ENCODE measurements around the gene RPLP1. TPM values are rescaled to one million over a fixed set of nuclear protein-coding genes. Genes with fewer than 3 reads are reported as not detected.

Gene RPLP1
- total and polyA plus RNA-seq, 4 experiments from 2014 or later = 1,134 to 2,900 (median 2,741) TPM

DNA sequence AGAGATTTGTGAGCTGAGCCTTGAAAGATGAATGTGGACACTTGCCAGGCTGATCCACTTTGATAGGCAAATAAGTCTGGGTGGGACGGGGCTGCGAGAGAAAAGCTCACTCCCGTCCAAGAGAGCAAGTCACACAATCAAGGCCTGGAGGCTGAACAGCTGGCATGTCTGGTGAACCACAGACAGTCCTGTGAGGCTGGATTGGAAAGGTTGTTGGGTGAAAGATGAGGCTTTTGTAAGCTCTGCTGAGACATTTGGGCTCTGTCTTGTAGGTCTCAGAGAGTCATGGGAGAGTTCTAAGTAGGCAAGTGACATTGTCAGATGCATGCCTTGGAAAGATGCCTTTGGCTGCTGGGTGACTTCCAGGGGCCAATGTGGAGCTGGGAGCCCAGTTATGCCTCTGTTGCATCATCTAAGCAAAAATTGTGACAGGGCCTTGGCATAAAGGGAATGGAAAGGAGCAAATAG lies 38.5 kb downstream of the RPLP1 start:
- H3K36me3 Mint-ChIP-seq = no peaks in the 10 kb centered on the region
- H3K27me3 Mint-ChIP-seq = no peaks in the 10 kb centered on the region
- H3K9me3 Mint-ChIP-seq = peaks cover 0 to 6% (median 1%) of the 10 kb centered on the region in 8 donors
- no peak overlapping the region for H3K27ac ChIP-seq (ENCODE audit: low read depth, low read length)
- intact Hi-C loops (cut with micrococcal nuclease) = no loop called here
- no peak overlapping the region for H3K4me3 ChIP-seq (ENCODE audit: low read length in 2 of 2)
- POLR2A ChIA-PET (ENCODE audit: partially characterized antibody) = no interaction called here
- no peak overlapping the region for H3K4me3 Mint-ChIP-seq
- peak overlapping the region in 1 of 7 donors; percentile 51 for H3K27ac Mint-ChIP-seq
- no peaks in the 10 kb centered on the region for H3K27me3 ChIP-seq (ENCODE audit: insufficient read depth, low read length)
- CTCF ChIA-PET (ENCODE audit: partially characterized antibody) = interaction anchor here (0.7 kb wide), 1 partner anchor 31 kb away, joined by 3 read pairs; no protein-coding TSS in a partner anchor
- no peak for DNase-seq
- no peaks in the 10 kb centered on the region for H3K9me3 ChIP-seq (ENCODE audit: control insufficient read depth in 1 of 2, low read length in 2 of 2)
- H3K36me3 ChIP-seq (ENCODE audit: insufficient read depth, low read length) = no peaks in the 10 kb centered on the region
- no peaks in the 10 kb centered on the region for H3K4me1 Mint-ChIP-seq
- H3K4me1 ChIP-seq (ENCODE audit: insufficient read depth, low read length) = no peaks in the 10 kb centered on the region

DNA sequence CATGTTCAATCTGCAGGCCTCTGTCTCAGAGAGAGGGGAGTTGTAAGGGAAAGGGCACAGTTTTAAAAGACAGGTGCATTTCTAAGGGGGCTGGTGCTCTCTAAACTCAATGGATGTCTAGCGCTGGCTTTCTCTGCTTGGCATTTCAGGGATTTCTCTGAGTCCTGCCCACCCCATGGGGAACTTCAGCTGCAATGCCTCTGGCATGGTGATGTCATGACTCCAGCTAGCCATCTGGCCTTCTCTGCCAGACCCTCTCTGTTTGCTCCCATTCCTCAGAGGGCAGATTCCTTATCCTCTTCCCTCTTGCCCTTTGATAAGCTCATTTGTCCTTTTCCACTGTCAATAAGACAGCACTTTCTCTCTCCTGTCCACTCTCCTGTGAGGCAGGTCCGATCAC lies 40.8 kb downstream of the RPLP1 start:
- Histone ChIP-seq H3K9me3 (ENCODE audit: control insufficient read depth in 1 of 2, low read length in 2 of 2) (no peaks in the 10 kb centered on the region), H3K36me3 (ENCODE audit: insufficient read depth, low read length) (no peaks in the 10 kb centered on the region), H3K4me3 (ENCODE audit: low read length in 2 of 2) (no peak overlapping the region), H3K4me1 (ENCODE audit: insufficient read depth, low read length) (no peaks in the 10 kb centered on the region), H3K27ac (ENCODE audit: low read depth, low read length) (no peak overlapping the region), H3K27me3 (ENCODE audit: insufficient read depth, low read length) (no peaks in the 10 kb centered on the region)
- ChIA-PET CTCF (ENCODE audit: partially characterized antibody) (interaction anchor here (0.7 to 2.0 kb wide), 3 partner anchors 15 to 1208 kb away, joined by 3 to 10 read pairs (median 3); no protein-coding TSS in a partner anchor), POLR2A (ENCODE audit: partially characterized antibody) (no interaction called here)
- H3K27ac Mint-ChIP-seq = no peak overlapping the region
- H3K9me3 Mint-ChIP-seq = peaks cover 0 to 4% (median under 1%) of the 10 kb centered on the region in 8 donors
- intact Hi-C loops (cut with micrococcal nuclease) = no loop called here
- H3K27me3 Mint-ChIP-seq = no peaks in the 10 kb centered on the region
- no peak overlapping the region for H3K4me3 Mint-ChIP-seq
- DNase-seq = no peak
- no peaks in the 10 kb centered on the region for H3K36me3 Mint-ChIP-seq
- no peaks in the 10 kb centered on the region for H3K4me1 Mint-ChIP-seq

GRCh38 chr15:69496001-69496400 lies 43.4 kb downstream of the RPLP1 start:
- Mint-ChIP-seq H3K36me3 (no peaks in the 10 kb centered on the region), H3K4me3 (no peak overlapping the region), H3K27me3 (no peaks in the 10 kb centered on the region), H3K9me3 (peaks cover 0 to 4% (median under 1%) of the 10 kb centered on the region in 8 donors), H3K4me1 (no peaks in the 10 kb centered on the region), H3K27ac (no peak overlapping the region)
- H3K9me3 ChIP-seq (ENCODE audit: control insufficient read depth in 1 of 2, low read length in 2 of 2) = no peaks in the 10 kb centered on the region
- ChIA-PET CTCF (ENCODE audit: partially characterized antibody) (no interaction called here), POLR2A (ENCODE audit: partially characterized antibody) (no interaction called here)
- DNase-seq = no peak
- intact Hi-C loops (cut with micrococcal nuclease) = no loop called here
- no peak overlapping the region for H3K27ac ChIP-seq (ENCODE audit: low read depth, low read length)
- H3K36me3 ChIP-seq (ENCODE audit: insufficient read depth, low read length) = no peaks in the 10 kb centered on the region
- H3K4me1 ChIP-seq (ENCODE audit: insufficient read depth, low read length) = no peaks in the 10 kb centered on the region
- H3K4me3 ChIP-seq (ENCODE audit: low read length in 2 of 2) = no peak overlapping the region
- no peaks in the 10 kb centered on the region for H3K27me3 ChIP-seq (ENCODE audit: insufficient read depth, low read length)

DNA sequence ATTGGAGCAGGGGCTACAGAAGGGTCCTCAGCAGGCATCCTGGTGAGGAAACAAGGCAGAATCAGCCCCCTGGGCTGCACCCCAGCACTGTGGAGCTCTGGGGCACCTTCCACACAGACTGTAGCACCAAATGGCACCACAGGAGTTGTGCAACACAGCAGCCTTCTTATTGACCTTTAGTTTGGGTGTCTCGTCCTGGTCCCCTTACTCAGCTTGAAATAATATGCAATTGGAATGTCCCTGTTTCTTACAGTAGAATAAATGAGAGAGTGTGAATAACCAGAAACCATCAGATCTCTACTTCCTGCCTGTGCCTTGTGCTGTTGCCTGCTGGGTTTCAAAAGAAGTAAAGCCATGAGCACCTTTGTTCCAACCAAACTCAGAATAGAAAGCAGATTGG lies 44.5 kb downstream of the RPLP1 start:
- Histone ChIP-seq H3K4me1 (ENCODE audit: insufficient read depth, low read length) (no peaks in the 10 kb centered on the region), H3K27me3 (ENCODE audit: insufficient read depth, low read length) (no peaks in the 10 kb centered on the region), H3K4me3 (ENCODE audit: low read length in 2 of 2) (no peak overlapping the region), H3K36me3 (ENCODE audit: insufficient read depth, low read length) (no peaks in the 10 kb centered on the region), H3K27ac (ENCODE audit: low read depth, low read length) (no peak overlapping the region), H3K9me3 (ENCODE audit: control insufficient read depth in 1 of 2, low read length in 2 of 2) (no peaks in the 10 kb centered on the region)
- Mint-ChIP-seq H3K9me3 (no peaks in the 10 kb centered on the region), H3K27me3 (no peaks in the 10 kb centered on the region), H3K4me1 (no peaks in the 10 kb centered on the region), H3K4me3 (no peak overlapping the region), H3K36me3 (no peaks in the 10 kb centered on the region), H3K27ac (no peak overlapping the region)
- ChIA-PET CTCF (ENCODE audit: partially characterized antibody) (no interaction called here), POLR2A (ENCODE audit: partially characterized antibody) (no interaction called here)
- intact Hi-C loops (cut with micrococcal nuclease) = no loop called here
- DNase-seq = no peak

DNA sequence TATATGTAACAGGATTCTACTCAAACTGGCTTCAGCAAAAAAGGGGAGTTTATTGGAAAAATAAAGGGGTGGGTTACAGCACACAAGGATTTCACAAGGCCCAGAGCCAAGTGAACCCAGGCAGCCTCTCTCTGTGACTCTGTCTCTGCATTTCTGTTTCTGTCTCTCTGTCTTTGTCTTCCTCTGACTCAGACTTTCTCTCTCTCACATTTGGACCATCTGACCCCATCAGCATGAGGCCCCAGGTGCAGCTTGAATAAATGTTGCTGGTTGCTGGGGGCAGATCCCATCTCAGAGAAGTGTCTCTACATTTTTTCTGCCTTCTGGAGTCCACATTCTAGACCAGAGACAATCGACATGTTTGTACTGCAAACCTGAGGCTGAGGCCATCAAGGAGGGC lies 45.0 kb downstream of the RPLP1 start:
- no peak overlapping the region for H3K4me3 ChIP-seq (ENCODE audit: low read length in 2 of 2)
- Mint-ChIP-seq H3K4me3 (peak overlapping the region in 1 of 8 donors; percentile 60), H3K27me3 (no peaks in the 10 kb centered on the region), H3K36me3 (no peaks in the 10 kb centered on the region), H3K9me3 (no peaks in the 10 kb centered on the region), H3K4me1 (no peaks in the 10 kb centered on the region), H3K27ac (peak overlapping the region in 1 of 7 donors; percentile 45)
- no peaks in the 10 kb centered on the region for H3K4me1 ChIP-seq (ENCODE audit: insufficient read depth, low read length)
- ChIA-PET POLR2A (ENCODE audit: partially characterized antibody) (no interaction called here), CTCF (ENCODE audit: partially characterized antibody) (no interaction called here)
- no peaks in the 10 kb centered on the region for H3K9me3 ChIP-seq (ENCODE audit: control insufficient read depth in 1 of 2, low read length in 2 of 2)
- no peak for DNase-seq
- no peaks in the 10 kb centered on the region for H3K36me3 ChIP-seq (ENCODE audit: insufficient read depth, low read length)
- intact Hi-C loops (cut with micrococcal nuclease) = no loop called here
- H3K27ac ChIP-seq (ENCODE audit: low read depth, low read length) = no peak overlapping the region
- H3K27me3 ChIP-seq (ENCODE audit: insufficient read depth, low read length) = no peaks in the 10 kb centered on the region

- intact Hi-C loops (cut with micrococcal nuclease) = no loop called here
- Histone ChIP-seq H3K4me3 (ENCODE audit: low read length in 2 of 2) (no peak overlapping the region), H3K27me3 (ENCODE audit: insufficient read depth, low read length) (no peaks in the 10 kb centered on the region), H3K36me3 (ENCODE audit: insufficient read depth, low read length) (no peaks in the 10 kb centered on the region), H3K27ac (ENCODE audit: low read depth, low read length) (no peak overlapping the region), H3K4me1 (ENCODE audit: insufficient read depth, low read length) (no peaks in the 10 kb centered on the region), H3K9me3 (ENCODE audit: control insufficient read depth in 1 of 2, low read length in 2 of 2) (no peaks in the 10 kb centered on the region)
- CTCF ChIA-PET (ENCODE audit: partially characterized antibody) = no interaction called here
- Mint-ChIP-seq H3K36me3 (no peaks in the 10 kb centered on the region), H3K27ac (no peak overlapping the region), H3K9me3 (no peaks in the 10 kb centered on the region), H3K27me3 (no peaks in the 10 kb centered on the region), H3K4me1 (no peaks in the 10 kb centered on the region), H3K4me3 (peak overlapping the region in 1 of 8 donors; percentile 27)
- no peak for DNase-seq
- POLR2A ChIA-PET (ENCODE audit: partially characterized antibody) = no interaction called here
Measured at GRCh38 chr15:69498282-69498681, 45.7 kb downstream of the RPLP1 start.

DNA sequence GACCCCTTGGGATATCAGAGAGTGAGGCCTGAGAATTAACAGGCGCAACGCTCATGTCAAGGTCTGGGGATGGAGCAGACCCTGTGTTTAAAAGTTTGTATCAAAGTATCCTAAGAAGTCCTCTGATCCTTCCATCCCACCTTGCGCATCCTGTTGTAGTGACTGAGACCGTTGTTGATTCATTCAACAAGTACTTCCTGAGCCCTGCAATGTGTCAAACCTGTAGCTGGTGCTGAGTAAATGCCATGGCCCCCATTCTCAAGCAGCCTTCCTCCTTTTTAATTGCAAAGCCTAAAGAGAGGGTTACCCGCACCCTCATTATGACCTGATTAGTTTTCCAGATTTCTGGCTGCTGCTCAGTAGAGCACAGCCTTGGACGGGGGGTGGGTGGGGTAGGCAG lies 46.4 kb downstream of the RPLP1 start:
- DNase-seq = no peak
- Mint-ChIP-seq H3K36me3 (no peaks in the 10 kb centered on the region), H3K9me3 (no peaks in the 10 kb centered on the region), H3K4me3 (peak overlapping the region in 1 of 8 donors; percentile 38), H3K27ac (no peak overlapping the region), H3K27me3 (no peaks in the 10 kb centered on the region), H3K4me1 (no peaks in the 10 kb centered on the region)
- ChIA-PET POLR2A (ENCODE audit: partially characterized antibody) (no interaction called here), CTCF (ENCODE audit: partially characterized antibody) (no interaction called here)
- no peaks in the 10 kb centered on the region for H3K4me1 ChIP-seq (ENCODE audit: insufficient read depth, low read length)
- no peaks in the 10 kb centered on the region for H3K36me3 ChIP-seq (ENCODE audit: insufficient read depth, low read length)
- H3K27me3 ChIP-seq (ENCODE audit: insufficient read depth, low read length) = no peaks in the 10 kb centered on the region
- H3K27ac ChIP-seq (ENCODE audit: low read depth, low read length) = no peak overlapping the region
- no peaks in the 10 kb centered on the region for H3K9me3 ChIP-seq (ENCODE audit: control insufficient read depth in 1 of 2, low read length in 2 of 2)
- intact Hi-C loops (cut with micrococcal nuclease) = no loop called here
- no peak overlapping the region for H3K4me3 ChIP-seq (ENCODE audit: low read length in 2 of 2)
